SH-SY5Y (cell line): Measurements from ENCODE around the gene PGP.

Experiments used
- GATA2 ChIP-seq: IDR thresholded peaks from 2 replicates; pipeline ENCODE4 v1.6.1; 2011; ENCODE audit warnings: mild to moderate bottlenecking, low read depth, low read length
- GATA3 ChIP-seq: IDR thresholded peaks from 2 replicates; pipeline ENCODE4 v1.6.1; 2011; ENCODE audit warnings: low read depth, mild to moderate bottlenecking, low read length, moderate library complexity

PGP gene

DNA sequence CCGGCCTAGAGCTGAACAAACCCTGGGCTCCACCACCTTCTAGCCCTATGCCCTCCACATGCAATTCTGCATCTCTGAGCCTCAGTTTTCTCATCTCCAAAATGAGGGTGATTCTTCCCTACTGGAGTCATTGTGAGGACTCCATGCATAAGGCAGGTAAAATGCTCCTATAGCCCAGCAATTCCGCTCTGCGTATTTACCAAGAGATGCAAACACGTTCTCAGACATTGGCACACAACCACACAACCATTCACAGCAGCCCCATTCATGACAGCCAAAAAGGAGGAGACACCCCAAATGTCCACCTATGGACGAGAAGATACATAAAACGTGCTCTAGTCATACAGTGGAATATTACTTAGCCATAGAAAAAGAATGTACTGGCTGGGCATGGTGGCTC, 14.3 kb downstream of the PGP start:
- TF ChIP-seq GATA2 (no peak), GATA3 (no peak)

DNA sequence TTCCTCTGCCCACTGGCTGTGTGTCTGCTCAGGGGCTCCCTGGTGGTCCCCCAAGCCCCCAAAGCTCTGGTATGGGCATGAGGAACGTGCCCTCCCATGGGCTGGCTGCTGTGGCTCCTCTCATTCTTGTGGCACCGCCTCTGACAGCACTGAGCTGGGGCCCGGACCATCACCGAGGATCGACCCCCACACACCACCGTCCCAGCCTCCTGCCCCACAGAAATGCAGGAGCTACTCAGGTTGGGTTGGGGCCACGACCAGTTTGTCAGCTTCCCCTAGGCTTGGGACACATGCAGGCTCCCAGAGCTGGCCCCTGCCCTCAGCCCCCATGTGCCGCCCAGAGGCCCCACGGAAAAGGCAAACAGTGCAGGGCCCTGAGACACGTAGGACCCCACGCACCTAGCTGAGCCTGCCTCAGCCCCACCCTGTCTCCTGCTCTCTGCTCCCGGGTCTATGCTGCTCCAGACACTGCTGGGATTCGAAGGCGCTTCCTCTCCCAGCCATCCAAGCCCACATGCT, 15.0 kb downstream of the PGP start:
- no peak for TF ChIP-seq GATA2
- TF ChIP-seq GATA3 = no peak

GRCh38 chr16:2199095-2199494, 15.5 kb downstream of the PGP start:
- no peak for TF ChIP-seq GATA3

- TF ChIP-seq GATA3 = no peak
- no peak for TF ChIP-seq GATA2
Measured at GRCh38 chr16:2198283-2198682, 16.4 kb downstream of the PGP start.

GRCh38 chr16:2197765-2198164, 16.9 kb downstream of the PGP start:
- TF ChIP-seq GATA2 (no peak), GATA3 (no peak)

GRCh38 chr16:2196981-2197511, 17.6 kb downstream of the PGP start:
- TF ChIP-seq GATA3 (no peak), GATA2 (no peak)

- TF ChIP-seq GATA2 (no peak), GATA3 (no peak)
Measured at GRCh38 chr16:2196162-2196980, 18.3 kb downstream of the PGP start, which contains the start of gene CASKIN1. Gene CASKIN1 (minus strand): TSS chr16:2196605. CDS start chr16:2196432, 173 bp downstream.

DNA sequence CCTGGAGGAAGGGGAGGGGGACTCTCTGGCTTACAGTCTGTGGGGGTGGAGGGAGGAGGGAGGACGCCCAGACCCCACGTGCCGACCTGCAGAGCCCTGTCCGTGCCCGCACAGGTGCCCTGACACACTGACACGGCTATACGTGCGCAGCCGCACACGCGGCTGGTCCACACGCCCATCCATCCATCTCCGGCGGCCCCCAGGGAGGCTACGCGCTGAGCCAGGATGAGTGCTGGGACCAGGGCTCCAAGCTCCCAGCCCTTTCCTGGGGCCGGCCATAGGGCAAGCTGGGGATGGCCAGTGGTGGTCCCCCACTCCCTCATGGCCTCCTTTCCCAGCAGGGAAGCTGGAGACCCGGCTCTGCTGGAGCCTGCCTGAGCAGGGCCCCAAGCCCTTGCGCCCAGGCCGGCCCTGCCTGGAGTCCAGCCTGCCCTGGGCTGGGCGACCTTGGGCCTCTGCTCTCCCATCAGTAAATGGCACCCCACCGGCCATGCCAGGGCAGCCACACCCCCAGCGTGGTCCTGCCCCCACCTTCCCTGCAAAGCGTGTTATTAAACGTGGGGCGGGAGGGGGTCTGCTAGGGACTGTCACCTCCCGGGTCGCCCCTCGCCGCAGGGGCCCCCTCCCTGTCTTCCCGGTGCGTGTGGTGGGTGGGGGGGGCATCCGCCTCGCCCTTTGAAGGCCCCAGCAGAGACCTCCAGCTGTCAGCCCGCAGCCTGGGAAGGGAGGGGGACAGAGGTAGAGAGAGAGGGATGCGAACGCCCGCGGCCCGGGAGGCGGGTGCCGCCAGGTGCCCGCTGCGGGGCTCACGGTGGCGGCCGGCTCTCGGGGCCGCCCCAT, 19.1 kb downstream of the PGP start:
- no peak for TF ChIP-seq GATA2
- no peak for TF ChIP-seq GATA3

DNA sequence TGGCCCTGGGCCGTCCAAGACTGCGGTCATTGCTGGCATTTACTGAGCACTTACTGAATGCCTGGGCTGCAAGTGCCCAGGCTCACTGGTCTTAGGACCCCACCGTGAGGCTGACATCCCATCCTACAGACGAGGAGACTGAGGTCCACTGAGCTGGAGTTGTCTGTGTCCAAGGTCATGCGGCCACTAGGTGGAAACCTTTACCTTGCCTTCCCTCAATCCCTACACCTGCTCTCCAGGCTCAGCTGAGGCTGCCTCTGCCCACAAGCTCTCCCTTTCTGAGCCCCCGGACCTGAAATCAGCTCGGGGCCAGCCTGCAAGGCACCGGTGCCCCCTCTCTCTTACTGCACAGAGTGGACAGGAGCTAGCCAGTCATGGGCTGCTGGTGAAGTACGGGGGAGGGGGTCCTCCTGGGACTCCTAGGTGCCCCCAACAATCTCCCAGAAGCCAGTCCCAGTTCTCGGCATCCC, 19.8 kb downstream of the PGP start:
- TF ChIP-seq GATA3 = no peak
- TF ChIP-seq GATA2 = no peak

DNA sequence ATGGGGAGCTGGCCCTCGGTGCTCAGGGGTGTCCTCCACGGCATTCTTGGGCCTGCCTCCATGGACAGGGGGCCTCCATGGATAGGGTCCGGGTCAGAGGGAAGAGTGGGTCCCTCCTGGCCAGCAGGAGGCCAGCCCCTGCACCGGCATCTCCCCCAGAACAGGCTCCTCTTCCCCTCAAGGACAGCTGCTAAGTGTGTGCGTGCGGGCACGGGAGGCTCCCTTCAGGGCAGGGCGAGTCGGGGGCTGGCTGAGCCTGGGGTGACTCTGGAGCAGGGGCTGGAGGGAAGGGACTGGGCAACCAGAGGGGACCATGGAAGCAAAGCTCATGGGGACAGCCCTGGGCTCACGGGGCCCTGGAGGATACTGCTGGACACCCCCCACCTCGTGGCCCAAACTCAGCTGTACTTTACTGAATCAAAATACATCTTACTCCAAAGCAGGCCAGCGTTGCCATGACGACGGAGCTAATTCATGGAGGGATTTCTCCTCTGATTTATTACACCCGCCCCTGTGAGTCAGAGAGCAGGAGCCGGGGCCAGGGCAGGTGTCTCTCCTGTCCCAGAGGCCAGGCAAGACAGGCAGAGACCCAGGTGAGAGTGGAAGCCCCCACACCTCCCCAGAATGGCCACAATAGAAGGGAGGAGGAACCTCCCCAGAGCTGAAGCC, 20.3 kb downstream of the PGP start:
- no peak for TF ChIP-seq GATA2
- no peak for TF ChIP-seq GATA3

GRCh38 chr16:2191446-2191706, 23.3 kb downstream of the PGP start:
- no peak for TF ChIP-seq GATA3

GRCh38 chr16:2190659-2191445, 23.8 kb downstream of the PGP start:
- TF ChIP-seq GATA3 = no peak
- no peak for TF ChIP-seq GATA2

DNA sequence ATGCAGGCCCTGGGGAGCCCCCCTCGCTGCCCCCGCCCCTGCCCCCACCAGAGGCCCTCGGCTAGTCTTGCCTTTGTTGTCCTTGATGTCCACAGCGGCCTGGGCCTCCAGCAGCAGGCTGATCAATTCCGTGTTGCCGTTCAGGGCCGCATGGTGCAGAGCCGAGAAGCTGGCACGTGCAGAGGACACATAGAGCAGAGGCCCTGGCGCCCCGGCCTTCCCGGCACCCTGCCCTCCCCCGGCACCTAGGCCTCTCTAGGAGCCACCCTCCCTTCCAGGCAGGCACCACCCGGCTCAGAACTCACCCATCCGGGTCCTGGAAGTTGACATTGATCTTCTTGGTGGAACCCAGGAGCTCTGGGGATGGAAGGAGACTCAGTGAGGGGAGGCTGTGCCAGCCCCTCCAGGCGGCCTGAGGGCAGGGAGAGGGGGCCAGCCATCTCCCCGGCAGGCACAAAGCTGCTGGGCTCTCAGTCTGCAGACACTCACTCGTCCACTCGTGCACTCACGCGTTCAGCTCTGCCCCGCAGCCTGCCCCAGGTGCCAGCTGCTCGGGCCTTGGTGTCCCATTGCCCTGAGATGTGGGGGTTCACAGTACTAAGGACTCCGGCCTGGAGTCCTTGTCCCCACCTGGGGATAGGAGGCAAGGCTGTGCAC, 24.5 kb downstream of the PGP start:
- TF ChIP-seq GATA3 (no peak), GATA2 (no peak)
